Measurements from ENCODE around the gene LIN37. TPM values are rescaled to one million over a fixed set of nuclear protein-coding genes. Genes with fewer than 3 reads are reported as not detected.

LIN37 gene, protein sequence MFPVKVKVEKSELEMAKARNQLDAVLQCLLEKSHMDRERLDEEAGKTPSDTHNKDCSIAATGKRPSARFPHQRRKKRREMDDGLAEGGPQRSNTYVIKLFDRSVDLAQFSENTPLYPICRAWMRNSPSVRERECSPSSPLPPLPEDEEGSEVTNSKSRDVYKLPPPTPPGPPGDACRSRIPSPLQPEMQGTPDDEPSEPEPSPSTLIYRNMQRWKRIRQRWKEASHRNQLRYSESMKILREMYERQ
- 21.5 to 27.9 TPM (median 23.2 TPM) in 5 replicates for total RNA-seq (2022; extraction: Qiagen RNA extraction)

DNA sequence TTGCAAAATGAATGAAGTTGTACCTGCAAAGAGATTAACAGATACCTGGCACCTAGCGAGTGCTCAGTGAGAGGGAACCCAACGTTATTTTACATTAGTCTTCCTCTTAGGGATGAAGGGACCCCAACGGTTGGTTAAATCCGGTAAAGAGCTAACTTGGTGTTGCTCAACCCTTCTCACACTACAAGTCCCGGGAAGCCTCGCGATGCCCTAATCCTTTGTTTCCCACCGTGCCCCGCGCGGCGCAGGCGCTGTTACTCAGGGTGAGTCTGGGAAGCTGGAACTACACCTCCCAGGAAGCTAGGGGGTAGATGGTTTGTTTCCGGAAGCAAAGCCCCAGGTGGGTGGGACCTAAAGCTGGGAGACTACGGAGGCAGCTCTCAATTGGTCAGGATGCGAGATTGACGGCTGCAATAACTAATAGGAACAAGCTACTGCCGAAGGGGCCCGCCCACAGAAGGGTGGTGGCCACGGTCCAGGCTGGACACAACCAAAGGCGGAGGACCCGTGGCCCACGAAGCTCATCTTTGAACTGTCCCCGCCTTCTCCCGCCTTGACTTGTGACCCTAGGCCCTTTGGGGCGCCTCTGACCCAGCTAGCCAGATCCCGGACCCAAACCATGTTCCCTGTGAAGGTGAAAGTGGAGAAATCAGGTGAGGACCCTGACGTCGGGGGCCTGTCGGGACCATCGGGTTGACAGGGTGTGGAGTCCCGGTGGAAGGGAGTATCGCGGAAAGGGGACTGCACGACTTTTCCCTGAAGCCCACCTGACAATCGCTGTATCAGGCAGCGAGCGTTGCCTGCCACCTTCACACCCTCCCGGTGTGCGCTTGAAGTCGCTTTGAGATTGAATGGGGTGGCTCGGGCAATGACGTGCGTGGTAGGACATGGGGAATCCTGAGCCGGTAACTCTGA lies at the start of gene LIN37:
Gene LIN37, plus strand, starts transcription at position 471 of the 915 bp plus-strand sequence. Its CDS starts 149 bp downstream, at position 620.

DNA sequence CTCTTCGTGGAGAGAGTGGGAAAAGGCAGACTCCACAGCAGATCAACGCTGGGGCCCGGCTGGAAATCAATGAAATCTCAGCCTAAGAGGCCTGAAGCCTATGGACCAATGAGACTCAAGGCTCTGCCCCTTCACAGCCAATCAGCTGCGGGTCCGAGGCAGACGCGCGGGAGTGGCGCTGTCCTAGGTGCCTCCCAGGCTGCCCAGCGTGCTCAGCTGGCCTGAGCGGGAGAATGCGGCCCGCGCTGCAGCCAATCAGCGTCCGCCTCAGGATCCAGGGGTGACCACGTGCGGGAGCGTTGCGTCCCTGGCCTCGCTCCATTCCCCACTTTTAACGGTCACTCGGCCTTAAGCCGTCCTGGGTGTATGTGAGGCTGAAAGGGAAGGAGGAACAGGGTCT lies 44.2 kb upstream of the LIN37 start, which contains the start of gene ZBTB32:
Gene ZBTB32, plus strand, starts transcription at position 341 of the 400 bp plus-strand sequence. CDS start 10,069 bp downstream, outside the sequence.

DNA sequence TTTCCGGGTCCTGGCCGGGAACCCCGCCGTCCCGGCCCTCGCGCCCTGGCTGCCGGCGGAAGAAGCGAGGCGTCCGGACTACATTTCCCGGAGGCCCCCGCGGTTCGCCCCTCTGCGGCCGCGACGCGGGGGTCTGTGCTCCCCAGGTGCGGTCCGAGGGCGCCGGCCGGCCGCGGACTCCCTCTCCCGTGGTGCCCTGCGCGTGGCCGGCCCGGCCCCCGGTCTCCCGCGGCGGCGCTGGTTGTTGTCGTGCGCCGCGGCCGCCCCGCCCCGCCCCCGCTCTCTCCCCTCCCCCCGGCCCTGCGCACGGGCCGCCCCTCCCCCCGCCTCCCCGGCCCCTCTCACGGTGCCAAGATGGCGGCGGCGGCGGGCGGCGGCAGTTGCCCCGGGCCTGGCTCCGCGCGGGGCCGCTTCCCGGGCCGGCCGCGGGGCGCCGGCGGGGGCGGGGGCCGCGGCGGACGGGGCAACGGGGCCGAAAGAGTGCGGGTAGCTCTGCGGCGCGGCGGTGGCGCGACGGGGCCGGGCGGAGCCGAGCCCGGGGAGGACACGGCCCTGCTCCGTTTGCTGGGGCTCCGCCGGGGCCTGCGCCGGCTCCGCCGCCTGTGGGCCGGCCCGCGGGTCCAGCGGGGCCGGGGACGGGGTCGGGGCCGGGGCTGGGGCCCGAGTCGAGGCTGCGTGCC lies 30.6 kb upstream of the LIN37 start, which contains the start of gene KMT2B:
Gene KMT2B, plus strand, starts transcription at position 339 of the 680 bp plus-strand sequence. Its CDS starts 16 bp downstream, at position 355.

DNA sequence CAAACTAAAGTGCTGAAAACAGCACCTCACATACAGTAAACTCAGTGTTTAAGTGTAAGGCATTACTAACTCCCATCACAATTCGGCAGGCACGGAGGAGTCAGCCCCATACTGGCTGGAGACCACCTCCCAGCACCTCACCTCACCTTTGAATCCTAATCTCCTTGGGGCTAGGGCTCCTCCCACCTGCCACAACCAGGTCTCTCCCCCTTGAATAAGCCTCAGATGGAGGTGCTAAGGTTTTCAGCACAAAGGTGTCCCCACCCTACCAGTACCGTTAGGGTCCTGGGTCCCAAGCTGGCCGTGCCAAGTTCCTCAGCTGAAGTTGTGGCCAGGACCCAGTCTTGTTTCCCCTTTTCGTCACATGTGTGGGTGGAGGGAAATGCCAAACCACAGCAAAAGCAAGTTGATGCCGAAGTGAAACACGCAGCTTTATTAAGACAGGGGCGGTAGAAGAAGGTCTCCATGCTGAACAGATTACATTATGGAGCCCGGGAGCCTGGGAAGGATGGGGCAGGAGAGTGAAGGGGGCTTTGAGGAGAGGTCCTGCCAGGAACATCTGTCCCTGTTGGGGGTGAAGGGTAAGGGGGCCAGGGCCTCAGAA lies 6.2 kb upstream of the LIN37 start, which contains the start of gene IGFLR1:
Gene IGFLR1, minus strand, starts transcription at position 332 of the 604 bp plus-strand sequence. CDS start 1,272 bp downstream, outside the sequence.

DNA sequence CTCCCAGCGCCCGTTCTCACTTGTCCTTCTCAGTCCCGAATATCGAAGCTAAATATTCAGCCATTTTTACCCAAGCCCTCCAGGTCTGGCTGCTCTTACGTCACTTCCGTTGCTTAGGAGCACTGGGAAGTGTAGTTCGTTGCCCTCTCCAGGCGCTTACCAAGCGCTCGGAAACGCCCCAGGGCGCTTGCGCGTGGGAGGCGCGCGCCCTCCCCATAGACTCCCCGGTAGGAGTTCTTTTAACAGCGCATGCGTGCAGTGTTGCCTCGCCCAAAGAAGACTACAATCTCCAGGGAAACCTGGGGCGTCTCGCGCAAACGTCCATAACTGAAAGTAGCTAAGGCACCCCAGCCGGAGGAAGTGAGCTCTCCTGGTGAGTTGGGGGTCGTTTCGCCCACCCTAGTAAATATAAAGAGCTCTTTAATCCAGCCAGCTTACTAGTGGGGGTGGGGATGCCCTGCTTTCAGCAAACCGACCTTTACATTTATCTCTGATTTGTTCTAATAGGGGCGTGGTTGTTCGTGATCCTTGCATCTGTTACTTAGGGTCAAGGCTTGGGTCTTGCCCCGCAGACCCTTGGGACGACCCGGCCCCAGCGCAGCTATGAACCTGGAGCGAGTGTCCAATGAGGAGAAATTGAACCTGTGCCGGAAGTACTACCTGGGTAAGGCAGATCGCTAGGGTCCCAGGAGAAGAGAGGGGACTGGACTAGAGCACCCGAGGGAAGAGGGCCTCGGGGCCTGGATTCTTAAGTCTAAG lies 2.9 kb upstream of the LIN37 start, which contains the start of the genes PSENEN and U2AF1L4:
Gene PSENEN, plus strand, starts transcription at position 324 of the 759 bp plus-strand sequence. Its CDS starts 280 bp downstream, at position 604.
Gene U2AF1L4, minus strand, starts transcription at position 91 of the 759 bp plus-strand sequence. Its CDS starts 27 bp downstream, at position 64.

DNA sequence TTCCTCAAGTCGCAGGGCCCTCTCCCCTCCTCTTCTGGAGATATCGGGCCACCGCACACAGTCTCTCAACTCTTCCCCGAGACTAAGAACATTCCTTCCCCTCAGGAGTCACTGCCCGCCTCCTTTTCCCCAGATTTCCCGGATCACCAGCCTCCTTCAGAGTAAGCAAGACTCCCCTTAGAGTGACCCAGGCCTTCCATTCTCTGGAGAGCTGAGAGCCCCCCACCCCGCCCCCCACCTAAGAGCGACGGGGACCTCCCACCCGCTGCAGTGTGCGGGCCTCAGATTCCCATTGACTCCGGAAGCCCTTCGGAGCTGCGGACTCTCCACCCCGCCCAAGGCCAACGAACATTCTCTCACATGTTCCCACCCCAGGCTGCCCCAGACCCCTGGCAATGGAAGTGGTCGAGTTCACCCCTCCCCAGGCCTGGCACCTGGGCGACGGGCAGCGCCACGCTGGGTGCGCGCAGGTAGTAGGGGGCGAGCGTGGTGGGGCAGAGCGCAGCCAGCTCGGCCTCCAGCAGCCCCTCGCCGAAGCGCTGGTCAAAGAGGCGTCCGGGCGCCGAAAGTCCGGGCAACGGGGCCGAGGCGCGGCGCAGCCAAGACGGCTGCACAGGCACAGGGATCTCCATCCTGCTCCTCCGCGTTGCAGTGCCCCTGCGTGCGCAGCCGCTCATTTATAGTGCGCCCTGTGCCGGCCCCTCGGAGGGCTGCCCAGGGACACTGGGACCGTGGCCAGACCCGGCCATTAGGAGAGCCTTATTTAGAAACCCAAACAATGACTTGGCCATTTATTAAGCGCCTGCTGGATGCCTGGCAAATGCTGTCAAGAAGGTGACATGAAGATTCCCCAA lies 8.2 kb downstream of the LIN37 start, which contains the start of gene HSPB6:
Gene HSPB6, minus strand, starts transcription at position 653 of the 854 bp plus-strand sequence. Its CDS starts 21 bp downstream, at position 632.

DNA sequence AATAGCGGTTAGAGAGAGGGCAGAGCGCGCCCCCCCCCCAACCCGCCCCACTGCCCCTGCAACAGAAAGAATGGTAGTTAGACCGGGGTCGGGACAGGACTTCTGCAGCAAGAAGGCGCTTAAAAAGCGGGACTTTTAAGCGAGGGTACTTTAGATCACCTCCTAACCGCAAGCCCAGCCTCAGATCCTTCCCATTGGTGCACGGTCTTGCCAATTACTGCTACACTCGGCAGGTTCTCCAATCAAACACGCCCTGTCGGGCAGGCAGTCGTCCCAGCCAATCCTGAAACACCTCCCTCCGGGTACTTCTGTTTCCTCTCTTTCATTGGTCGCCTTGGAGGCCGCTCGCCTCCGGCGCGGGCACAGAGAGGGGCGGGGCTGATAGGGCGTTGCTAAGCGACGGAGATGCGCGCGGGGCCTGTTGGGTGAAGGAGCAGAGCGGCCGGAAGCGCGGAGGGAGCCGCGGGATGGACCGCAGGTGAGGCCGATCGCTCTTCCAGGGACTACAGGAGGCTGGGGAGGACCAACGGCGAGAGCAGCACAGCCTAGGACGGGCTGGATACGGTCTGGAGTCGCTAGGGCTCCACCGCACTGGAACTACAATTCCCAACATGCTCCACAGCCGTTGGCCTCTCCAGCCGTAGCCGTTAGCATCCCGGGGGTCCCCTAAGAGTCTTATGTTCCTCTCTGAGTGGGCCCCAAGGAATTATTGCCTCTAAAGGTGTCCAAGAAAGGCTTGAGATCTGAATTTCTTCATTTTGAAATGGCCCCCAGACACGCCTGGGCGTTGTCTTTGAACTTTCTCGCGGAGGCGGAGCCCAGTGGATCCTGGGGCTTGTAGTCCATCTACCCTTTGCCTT lies 9.6 kb downstream of the LIN37 start, which contains the start of gene PROSER3:
Gene PROSER3, plus strand, starts transcription at position 428 of the 860 bp plus-strand sequence. Its CDS starts 40 bp downstream, at position 468.

DNA sequence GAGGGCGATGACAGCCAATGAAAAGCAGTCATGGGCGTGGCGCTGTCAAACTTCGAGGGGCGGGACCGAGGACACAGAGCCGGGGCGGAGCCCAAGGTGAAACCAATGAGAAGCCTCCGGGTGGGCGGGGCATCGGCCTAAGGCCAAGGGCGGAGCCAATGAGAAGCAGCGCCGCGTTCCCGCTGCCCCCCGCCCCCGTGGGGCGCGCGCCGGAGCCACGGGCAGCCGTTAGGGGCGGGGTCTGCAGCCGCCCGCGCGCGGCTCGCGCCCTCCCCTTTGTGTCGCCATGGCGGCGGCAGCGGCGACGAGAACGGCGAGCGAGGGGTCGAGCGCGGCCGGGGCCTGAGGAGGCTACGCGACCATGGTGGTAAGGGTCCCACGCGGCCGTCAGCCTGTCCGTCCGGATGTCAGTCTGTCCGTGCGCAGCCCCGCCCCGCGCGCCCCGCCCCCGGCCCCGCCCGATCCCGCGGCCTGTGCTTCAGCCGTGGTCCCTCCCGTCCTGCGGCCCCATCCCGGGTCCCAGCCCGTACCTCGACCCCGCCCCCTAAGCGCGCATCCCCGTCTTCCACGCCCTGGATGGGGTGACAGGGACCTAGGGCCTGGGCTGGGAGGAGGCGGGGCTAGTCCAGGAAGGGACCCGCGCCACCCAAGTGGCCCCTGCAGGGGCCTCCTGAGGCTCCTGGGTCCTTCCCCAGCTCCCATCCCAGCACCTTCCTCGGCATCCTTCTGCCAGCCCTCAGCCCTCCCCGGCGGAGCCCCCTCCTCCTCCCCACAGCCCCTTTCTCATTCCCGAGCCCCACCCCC lies 27.1 kb downstream of the LIN37 start, which contains the start of gene ARHGAP33:
Gene ARHGAP33, plus strand, starts transcription at position 267 of the 804 bp plus-strand sequence. Its CDS starts 95 bp downstream, at position 362.

Other genes starting within 250 kb of the LIN37 start
- 33.8 to 45.0 TPM (median 35.0 TPM) in 5 replicates for gene DMKN, start 234.9 kb upstream of the LIN37 start, total RNA-seq (2022; extraction: Qiagen RNA extraction)
- 2.2 to 4.6 TPM (median 3.5 TPM) in 5 replicates for gene SBSN, start 220.3 kb upstream of the LIN37 start, total RNA-seq (2022; extraction: Qiagen RNA extraction)
- gene GAPDHS, start 215.1 kb upstream of the LIN37 start, total RNA-seq (2022; extraction: Qiagen RNA extraction): 0.09 TPM in 1 of 5 replicates, not detected in the others
- 323 to 433 TPM (median 412 TPM) in 5 replicates for gene TMEM147, start 202.9 kb upstream of the LIN37 start, total RNA-seq (2022; extraction: Qiagen RNA extraction)
- gene ATP4A, start 184.9 kb upstream of the LIN37 start, total RNA-seq (2022; extraction: Qiagen RNA extraction): 0.07 to 0.09 TPM in 2 of 5 replicates, not detected in the others
- not detected in 5 replicates for gene PMIS2, start 162.4 kb upstream of the LIN37 start, total RNA-seq (2022; extraction: Qiagen RNA extraction)
- 13.0 to 16.4 TPM (median 14.9 TPM) in 5 replicates for gene HAUS5, start 135.8 kb upstream of the LIN37 start, total RNA-seq (2022; extraction: Qiagen RNA extraction)
- 147 to 203 TPM (median 195 TPM) in 5 replicates for gene RBM42, start 119.5 kb upstream of the LIN37 start, total RNA-seq (2022; extraction: Qiagen RNA extraction)
- 1.5 to 3.3 TPM (median 2.9 TPM) in 5 replicates for gene ETV2, start 106.8 kb upstream of the LIN37 start, total RNA-seq (2022; extraction: Qiagen RNA extraction)
- 1,261 to 1,482 TPM (median 1,322 TPM) in 5 replicates for gene COX6B1, start 100.3 kb upstream of the LIN37 start, total RNA-seq (2022; extraction: Qiagen RNA extraction)
- 0.52 to 1.5 TPM (median 1.0 TPM) in 5 replicates for gene UPK1A, start 82.1 kb upstream of the LIN37 start, total RNA-seq (2022; extraction: Qiagen RNA extraction)
- not detected in 5 replicates for gene ZBTB32, start 44.0 kb upstream of the LIN37 start, total RNA-seq (2022; extraction: Qiagen RNA extraction)
- gene KMT2B, start 30.6 kb upstream of the LIN37 start, total RNA-seq (2022; extraction: Qiagen RNA extraction): 53.9 to 62.2 TPM (median 56.6 TPM) in 5 replicates
- 11.5 to 12.9 TPM (median 11.8 TPM) in 5 replicates for gene IGFLR1, start 6.1 kb upstream of the LIN37 start, total RNA-seq (2022; extraction: Qiagen RNA extraction)
- 21.9 to 27.5 TPM (median 24.7 TPM) in 5 replicates for gene U2AF1L4, start 3.2 kb upstream of the LIN37 start, total RNA-seq (2022; extraction: Qiagen RNA extraction)
- 250 to 344 TPM (median 287 TPM) in 5 replicates for gene PSENEN, start 2.9 kb upstream of the LIN37 start, total RNA-seq (2022; extraction: Qiagen RNA extraction)
- 0.14 to 0.35 TPM (median 0.29 TPM) in 5 replicates for gene HSPB6, start 8.5 kb downstream of the LIN37 start, total RNA-seq (2022; extraction: Qiagen RNA extraction)
- gene PROSER3, start 9.6 kb downstream of the LIN37 start, total RNA-seq (2022; extraction: Qiagen RNA extraction): 19.6 to 32.1 TPM (median 24.2 TPM) in 5 replicates
- gene ARHGAP33, start 27.0 kb downstream of the LIN37 start, total RNA-seq (2022; extraction: Qiagen RNA extraction): 4.7 to 9.3 TPM (median 7.4 TPM) in 5 replicates
- 0.15 to 0.36 TPM (median 0.25 TPM) in 5 replicates for gene PRODH2, start 64.3 kb downstream of the LIN37 start, total RNA-seq (2022; extraction: Qiagen RNA extraction)
- 0.35 to 0.68 TPM (median 0.59 TPM) in 5 replicates for gene NPHS1, start 103.9 kb downstream of the LIN37 start, total RNA-seq (2022; extraction: Qiagen RNA extraction)
- 0.43 to 0.63 TPM (median 0.50 TPM) in 5 replicates for gene KIRREL2, start 108.3 kb downstream of the LIN37 start, total RNA-seq (2022; extraction: Qiagen RNA extraction)
- gene APLP1, start 120.0 kb downstream of the LIN37 start, total RNA-seq (2022; extraction: Qiagen RNA extraction): 68.9 to 98.3 TPM (median 90.2 TPM) in 5 replicates
- gene NFKBID, start 152.0 kb downstream of the LIN37 start, total RNA-seq (2022; extraction: Qiagen RNA extraction): 5.2 to 6.5 TPM (median 6.3 TPM) in 5 replicates
- 0.29 to 0.79 TPM (median 0.46 TPM) in 4 of 5 replicates, not detected in the other for gene HCST, start 154.0 kb downstream of the LIN37 start, total RNA-seq (2022; extraction: Qiagen RNA extraction)
- not detected in 5 replicates for gene TYROBP, start 159.7 kb downstream of the LIN37 start, total RNA-seq (2022; extraction: Qiagen RNA extraction)
- gene LRFN3, start 187.8 kb downstream of the LIN37 start, total RNA-seq (2022; extraction: Qiagen RNA extraction): 15.7 to 24.4 TPM (median 20.9 TPM) in 5 replicates
- gene SDHAF1, start 246.6 kb downstream of the LIN37 start, total RNA-seq (2022; extraction: Qiagen RNA extraction): 28.9 to 48.5 TPM (median 46.4 TPM) in 5 replicates